Activated B cell treated with CpG ODN at 0.5 μM for 24 hours (primary cell): ENCODE measurements around the gene ABCG1. TPM values are rescaled to one million over a fixed set of nuclear protein-coding genes. Genes with fewer than 3 reads are reported as not detected.

Experiments
- ATAC-seq: fragments of 200-7000 bp; cut with Tn5 transposase; one replicate; pipeline ENCODE4 v1.10.0; 2021; ENCODE audit warnings: low read depth, mild to moderate bottlenecking, moderate library complexity
- CTCF ChIA-PET: fragments of 350-600 bp; sonication (Branson Sonifier 250); formaldehyde crosslinking; loops from one replicate; lab custom pipeline; 2021; ENCODE audit warnings: antibody characterized with exemption; lab: Charles Lee
- POLR2A ChIA-PET: fragments of 350-600 bp; sonication (Branson Sonifier 250); formaldehyde crosslinking; loops from one replicate; lab custom pipeline; 2021; ENCODE audit warnings: antibody characterized with exemption; lab: Charles Lee
- DNase-seq: peaks from one replicate; pipeline ENCODE4 v3.0.0; 2022
- H3K27ac Mint-ChIP-seq: one replicate; pipeline ENCODE4 v1.8.0; 2020; ENCODE audit warnings: mixed read lengths
- H3K27me3 Mint-ChIP-seq: one replicate; pipeline ENCODE4 v1.8.0; 2021; ENCODE audit warnings: mixed read lengths
- H3K36me3 Mint-ChIP-seq: one replicate; pipeline ENCODE4 v1.8.0; 2021; ENCODE audit warnings: low read depth, mixed read lengths
- H3K4me1 Mint-ChIP-seq: one replicate; pipeline ENCODE4 v1.8.0; 2021; ENCODE audit warnings: mixed read lengths
- H3K4me3 Mint-ChIP-seq: one replicate; pipeline ENCODE4 v1.8.0; 2020; ENCODE audit warnings: mild to moderate bottlenecking, mixed read lengths
- H3K9me3 Mint-ChIP-seq: one replicate; pipeline ENCODE4 v1.8.0; 2020; ENCODE audit warnings: mixed read lengths
- CTCF ChIP-seq: fragments of 200-600 bp; IDR thresholded peaks from one replicate; pipeline ENCODE4 v1.8.0; 2022; ENCODE audit warnings: antibody characterized with exemption, mild to moderate bottlenecking
- intact Hi-C: fragments of 100-400 bp; cut with micrococcal nuclease; formaldehyde crosslinking; loops from one replicate; pipeline ENCODE4 v1.15.1; 2024
- total RNA-seq: library from RNA; stranded (reverse); gene quantifications from 2 replicates; pipeline ENCODE4 v1.2.3, GENCODE V29; 2022

Gene ABCG1
- total RNA-seq, 1 donor from 2014 or later, result 3.4 TPM

- intact Hi-C loops, result no loop called here
- DNase-seq, result no peak
- no peak for TF ChIP-seq CTCF
- no peaks in the 10 kb centered on the region for H3K36me3 Mint-ChIP-seq
- no peak overlapping the region for H3K4me3 Mint-ChIP-seq
- no peaks in the 10 kb centered on the region for H3K9me3 Mint-ChIP-seq
- no peaks in the 10 kb centered on the region for H3K4me1 Mint-ChIP-seq
- no peak for ATAC-seq
- no peak overlapping the region for H3K27ac Mint-ChIP-seq
- H3K27me3 Mint-ChIP-seq, result no peaks in the 10 kb centered on the region
- ChIA-PET POLR2A (no interaction called here), CTCF (no interaction called here)
Observed at GRCh38 chr21:42208801-42209490, 10.0 kb upstream of the ABCG1 start.

GRCh38 chr21:42209801-42210479, 9.0 kb upstream of the ABCG1 start:
- no peak for TF ChIP-seq CTCF
- Mint-ChIP-seq H3K27ac (no peak overlapping the region), H3K27me3 (no peaks in the 10 kb centered on the region), H3K4me1 (no peaks in the 10 kb centered on the region), H3K4me3 (no peak overlapping the region), H3K36me3 (no peaks in the 10 kb centered on the region), H3K9me3 (no peaks in the 10 kb centered on the region)
- POLR2A ChIA-PET, result no interaction called here
- no peak for ATAC-seq
- intact Hi-C loops, result no loop called here
- DNase-seq, result no peak
- CTCF ChIA-PET, result no interaction called here

DNA sequence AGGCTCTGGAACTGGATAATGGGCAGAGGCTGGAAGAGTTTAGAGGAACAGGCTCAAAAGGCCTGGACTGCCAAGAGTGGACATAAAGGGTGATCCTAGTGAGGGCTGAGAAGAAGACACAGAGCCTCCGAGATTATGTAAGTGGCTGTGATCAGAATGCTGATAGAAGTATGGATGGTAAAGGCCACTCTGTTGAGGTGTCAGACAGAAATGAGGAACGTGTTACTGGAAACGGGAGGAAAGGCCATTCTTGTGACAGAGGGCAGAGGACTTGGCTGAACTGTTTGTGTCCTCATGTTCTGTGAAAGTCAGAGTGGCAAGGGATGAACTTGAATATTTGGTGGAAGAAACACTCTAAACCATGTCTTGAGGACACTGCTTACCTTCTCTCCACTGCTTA, 6.7 kb upstream of the ABCG1 start:
- intact Hi-C loops, result no loop called here
- no peaks in the 10 kb centered on the region for H3K4me1 Mint-ChIP-seq
- ChIA-PET CTCF (no interaction called here), POLR2A (no interaction called here)
- TF ChIP-seq CTCF, result no peak
- H3K4me3 Mint-ChIP-seq, result no peak overlapping the region
- no peak for ATAC-seq
- H3K36me3 Mint-ChIP-seq, result no peaks in the 10 kb centered on the region
- H3K27ac Mint-ChIP-seq, result no peak overlapping the region
- H3K27me3 Mint-ChIP-seq, result no peaks in the 10 kb centered on the region
- no peak for DNase-seq
- H3K9me3 Mint-ChIP-seq, result peaks cover 3% of the 10 kb centered on the region

GRCh38 chr21:42213082-42213774, 5.7 kb upstream of the ABCG1 start:
- intact Hi-C loops, result no loop called here
- Mint-ChIP-seq H3K9me3 (peaks cover 3% of the 10 kb centered on the region), H3K27ac (no peak overlapping the region), H3K4me1 (peaks cover 4% of the 10 kb centered on the region), H3K36me3 (no peaks in the 10 kb centered on the region), H3K27me3 (no peaks in the 10 kb centered on the region), H3K4me3 (no peak overlapping the region)
- DNase-seq, result no peak
- no peak for TF ChIP-seq CTCF
- ATAC-seq, result no peak
- POLR2A ChIA-PET, result interaction anchor here (0.7 kb wide), 1 partner anchor 330 kb away, joined by 4 read pairs; no protein-coding TSS in a partner anchor
- CTCF ChIA-PET, result interaction anchor here (1.0 kb wide), 1 partner anchor 46 kb away, joined by 3 read pairs; no protein-coding TSS in a partner anchor
